Measurements from ENCODE around the gene CENPU.

- TF ChIP-seq POLR2A (IDR thresholded peaks at IDR 0.05) (no peak), CTCF (IDR thresholded peaks at IDR 0.05) (no peak)
These were observed 11.1 kb downstream of the CENPU start for GRCh38 chr4:184722798-184723197.

Data from thyroid gland (tissue), 4 donors.